CD14-positive monocyte (primary cell): Measurements from ENCODE around the gene CEP55. TPM values are rescaled to one million over a fixed set of nuclear protein-coding genes. Genes with fewer than 3 reads are reported as not detected.

Source experiments
- DNase-seq, 3 donors: peaks; one replicate each; pipeline ENCODE4 v3.0.0-alpha.2; 2011 to 2022
- H2AFZ ChIP-seq: 2 replicates; pipeline ENCODE4 v1.6.0; 2012; ENCODE audit warnings: mild to moderate bottlenecking, low read depth, low read length, inconsistent platforms; ENCODE audit not compliant: insufficient read depth, poor library complexity, severe bottlenecking
- H3K27ac ChIP-seq, 2 donors: 1 replicate in 1 of 2; 2 replicates in 1 of 2; pipeline ENCODE4 v1.5.1; 2012 to 2013; ENCODE audit warnings: low read length in 2 of 2, control low read depth in 1 of 2, inconsistent platforms in 1 of 2, low read depth in 1 of 2, mild to moderate bottlenecking in 1 of 2
- H3K27me3 ChIP-seq, 2 donors: one replicate each; pipeline versions ENCODE4 v1.6.0 to v1.6.1; 2011 to 2013; ENCODE audit warnings: low read length in 2 of 2; ENCODE audit not compliant: control insufficient read depth in 2 of 2, insufficient read depth in 2 of 2
- H3K36me3 ChIP-seq, 2 donors: replicated peaks in 1 of 2; 1 replicate in 1 of 2; 2 replicates in 1 of 2; pipeline versions ENCODE4 v1.5.1 to v1.6.1; 2012 to 2013; ENCODE audit warnings: low read length in 2 of 2, control low read depth in 1 of 2, inconsistent platforms in 1 of 2, mild to moderate bottlenecking in 1 of 2; ENCODE audit not compliant: insufficient read depth in 2 of 2, control insufficient read depth in 1 of 2
- H3K4me1 ChIP-seq, 2 donors: 1 replicate in 1 of 2; 2 replicates in 1 of 2; pipeline versions ENCODE4 v1.5.1 to v1.6.1; 2012 to 2013; ENCODE audit warnings: low read length in 2 of 2, control low read depth in 1 of 2, inconsistent platforms in 1 of 2, mild to moderate bottlenecking in 1 of 2, moderate library complexity in 1 of 2; ENCODE audit not compliant: insufficient read depth in 2 of 2, control insufficient read depth in 1 of 2
- H3K4me2 ChIP-seq: replicated peaks from 2 replicates; pipeline ENCODE3; 2012; ENCODE audit warnings: low read length, moderate library complexity, mild to moderate bottlenecking; ENCODE audit not compliant: poor library complexity, severe bottlenecking; ENCODE audit errors: extremely low read depth
- H3K4me3 ChIP-seq, 3 experiments: fragments of 200-600 bp in 1 of 3; sonication (generic) in 1 of 3; replicated peaks in 1 of 3; 1 replicate in 2 of 3; 2 replicates in 1 of 3; pipeline ENCODE4 v1.5.1; 2011 to 2013; ENCODE audit warnings: low read length in 3 of 3, mild to moderate bottlenecking in 3 of 3, control low read depth in 2 of 3, low read depth in 2 of 3, inconsistent platforms in 1 of 3, moderate library complexity in 1 of 3
- H3K79me2 ChIP-seq: 2 replicates; pipeline ENCODE4 v1.6.0; 2012; ENCODE audit warnings: mild to moderate bottlenecking, control low read depth, inconsistent platforms, low read length, moderate library complexity; ENCODE audit not compliant: insufficient read depth
- H3K9ac ChIP-seq: 2 replicates; pipeline ENCODE4 v1.6.0; 2017; ENCODE audit warnings: low read length, mild to moderate bottlenecking; ENCODE audit not compliant: insufficient read depth, poor library complexity, severe bottlenecking
- H3K9me3 ChIP-seq, 2 donors: replicated peaks in 1 of 2; 1 replicate in 1 of 2; 2 replicates in 1 of 2; pipeline versions ENCODE4 v1.5.1 to v1.6.1; 2012 to 2013; ENCODE audit warnings: low read length in 2 of 2, control low read depth in 1 of 2; ENCODE audit not compliant: control insufficient read depth in 1 of 2, insufficient read depth in 1 of 2
- H4K20me1 ChIP-seq: 2 replicates; pipeline ENCODE4 v1.6.0; 2012; ENCODE audit warnings: mild to moderate bottlenecking, low read length, control low read depth, moderate library complexity; ENCODE audit not compliant: insufficient read depth
- H3K27ac Mint-ChIP-seq, 7 donors: one replicate each; pipeline ENCODE4 v1.8.0; 2020; ENCODE audit warnings: mild to moderate bottlenecking in 7 of 7, mixed read lengths in 7 of 7, moderate library complexity in 6 of 7, inconsistent platforms in 2 of 7
- H3K27me3 Mint-ChIP-seq, 3 donors: one replicate each; pipeline ENCODE4 v1.8.0; 2021 to 2022; ENCODE audit warnings: low read depth in 3 of 3, mild to moderate bottlenecking in 3 of 3, mixed read lengths in 3 of 3, moderate library complexity in 3 of 3, inconsistent platforms in 1 of 3
- H3K36me3 Mint-ChIP-seq, 2 donors: one replicate each; pipeline ENCODE4 v1.8.0; 2020; ENCODE audit warnings: mixed read lengths in 2 of 2, inconsistent platforms in 1 of 2, mild to moderate bottlenecking in 1 of 2
- H3K4me1 Mint-ChIP-seq: one replicate; pipeline ENCODE4 v1.8.0; 2020; ENCODE audit warnings: mild to moderate bottlenecking, mixed read lengths
- H3K4me3 Mint-ChIP-seq, 2 donors: one replicate each; pipeline ENCODE4 v1.8.0; 2020; ENCODE audit warnings: mild to moderate bottlenecking in 2 of 2, mixed read lengths in 2 of 2, moderate library complexity in 1 of 2
- H3K9me3 Mint-ChIP-seq, 7 donors: one replicate each; pipeline ENCODE4 v1.8.0; 2020 to 2022; ENCODE audit warnings: mixed read lengths in 7 of 7, mild to moderate bottlenecking in 6 of 7, moderate library complexity in 6 of 7, inconsistent platforms in 2 of 7
- WGBS: methylation state at CpG from one replicate; pipeline ENCODE4 v1.1.5; 2013; ENCODE audit warnings: missing lambda C conversion rate; ENCODE audit not compliant: insufficient coverage; 5-methylcytosine and 5-hydroxymethylcytosine counted together
- intact Hi-C, 2 donors: fragments of 100-400 bp; cut with micrococcal nuclease; formaldehyde crosslinking; loops; one replicate each; pipeline versions ENCODE4 v1.15.0 to v1.15.1; 2023
- polyA plus RNA-seq, 3 donors: library from polyadenylated mRNA; depleted of rRNA in 1 of 3; unstranded in 2 of 3; stranded (reverse) in 1 of 3; fragments of 300-500 nt in 2 of 3; fragments of >200 nt in 1 of 3; fragmentation: Illumina TruSeq in 2 of 3; gene quantifications; 1 replicate in 2 of 3; 2 replicates in 1 of 3; pipeline ENCODE4 v1.2.3, GENCODE V29; 2012 to 2021
- TF ChIP-seq, protein P1 (sequence below): fragments of 200-600 bp; IDR thresholded peaks from one replicate; pipeline ENCODE4 v1.8.0; 2022; ENCODE audit warnings: antibody characterized with exemption, mild to moderate bottlenecking

Gene CEP55
- polyA plus RNA-seq, 3 donors: 0.05 to 0.26 TPM; not detected in 1

DNA sequence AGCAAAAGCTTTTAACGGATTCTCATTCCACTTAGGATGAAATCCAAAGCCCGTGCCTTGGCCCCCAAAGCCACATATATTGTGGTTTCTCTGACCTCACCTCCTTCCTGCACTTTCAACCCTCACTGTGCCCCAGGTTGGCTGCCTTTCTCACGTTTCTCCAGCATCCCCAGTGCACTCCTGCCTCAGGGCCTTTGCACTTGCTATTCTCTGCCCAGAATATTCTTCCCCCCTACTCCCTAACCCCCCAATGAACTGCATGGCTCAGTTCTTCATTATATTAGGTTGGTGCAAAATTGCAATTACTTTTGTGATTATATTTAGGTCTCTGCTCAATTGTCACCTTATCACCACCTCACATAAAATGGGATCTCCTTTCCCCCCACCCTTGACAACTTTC is 48.4 kb upstream of the CEP55 start:
- H2AFZ ChIP-seq: no peak overlapping the region
- Mint-ChIP-seq H3K4me1 (peaks cover 16% of the 10 kb centered on the region), H3K4me3 (no peak overlapping the region), H3K27ac (peak overlapping the region in 2 of 7 donors; percentile 32 to 37), H3K9me3 (peaks cover 0 to 3% (median 0%) of the 10 kb centered on the region in 7 donors), H3K27me3 (no peaks in the 10 kb centered on the region), H3K36me3 (peaks cover 69 to 87% of the 10 kb centered on the region in 2 donors)
- H4K20me1 ChIP-seq: peaks cover 6% of the 10 kb centered on the region
- TF ChIP-seq, protein P1, sequence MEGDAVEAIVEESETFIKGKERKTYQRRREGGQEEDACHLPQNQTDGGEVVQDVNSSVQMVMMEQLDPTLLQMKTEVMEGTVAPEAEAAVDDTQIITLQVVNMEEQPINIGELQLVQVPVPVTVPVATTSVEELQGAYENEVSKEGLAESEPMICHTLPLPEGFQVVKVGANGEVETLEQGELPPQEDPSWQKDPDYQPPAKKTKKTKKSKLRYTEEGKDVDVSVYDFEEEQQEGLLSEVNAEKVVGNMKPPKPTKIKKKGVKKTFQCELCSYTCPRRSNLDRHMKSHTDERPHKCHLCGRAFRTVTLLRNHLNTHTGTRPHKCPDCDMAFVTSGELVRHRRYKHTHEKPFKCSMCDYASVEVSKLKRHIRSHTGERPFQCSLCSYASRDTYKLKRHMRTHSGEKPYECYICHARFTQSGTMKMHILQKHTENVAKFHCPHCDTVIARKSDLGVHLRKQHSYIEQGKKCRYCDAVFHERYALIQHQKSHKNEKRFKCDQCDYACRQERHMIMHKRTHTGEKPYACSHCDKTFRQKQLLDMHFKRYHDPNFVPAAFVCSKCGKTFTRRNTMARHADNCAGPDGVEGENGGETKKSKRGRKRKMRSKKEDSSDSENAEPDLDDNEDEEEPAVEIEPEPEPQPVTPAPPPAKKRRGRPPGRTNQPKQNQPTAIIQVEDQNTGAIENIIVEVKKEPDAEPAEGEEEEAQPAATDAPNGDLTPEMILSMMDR: no peak
- 10% methylated on average over 2 of the region's 3 CpGs for WGBS
- no peaks in the 10 kb centered on the region for H3K27me3 ChIP-seq
- H3K4me1 ChIP-seq: peaks cover 1 to 7% of the 10 kb centered on the region in 2 donors
- no peak overlapping the region for H3K4me3 ChIP-seq
- H3K79me2 ChIP-seq: peaks cover 4% of the 10 kb centered on the region
- DNase-seq: no peak
- H3K27ac ChIP-seq: no peak overlapping the region
- intact Hi-C loops: loop anchor here in 1 of 2 donors (5.0 kb wide), 1 partner anchor 34 kb away; the partner anchor contains the start of gene MYOF
- peaks cover 22 to 89% of the 10 kb centered on the region in 2 donors for H3K36me3 ChIP-seq
- H3K4me2 ChIP-seq: no peak overlapping the region
- H3K9me3 ChIP-seq: no peaks in the 10 kb centered on the region
- no peak overlapping the region for H3K9ac ChIP-seq

DNA sequence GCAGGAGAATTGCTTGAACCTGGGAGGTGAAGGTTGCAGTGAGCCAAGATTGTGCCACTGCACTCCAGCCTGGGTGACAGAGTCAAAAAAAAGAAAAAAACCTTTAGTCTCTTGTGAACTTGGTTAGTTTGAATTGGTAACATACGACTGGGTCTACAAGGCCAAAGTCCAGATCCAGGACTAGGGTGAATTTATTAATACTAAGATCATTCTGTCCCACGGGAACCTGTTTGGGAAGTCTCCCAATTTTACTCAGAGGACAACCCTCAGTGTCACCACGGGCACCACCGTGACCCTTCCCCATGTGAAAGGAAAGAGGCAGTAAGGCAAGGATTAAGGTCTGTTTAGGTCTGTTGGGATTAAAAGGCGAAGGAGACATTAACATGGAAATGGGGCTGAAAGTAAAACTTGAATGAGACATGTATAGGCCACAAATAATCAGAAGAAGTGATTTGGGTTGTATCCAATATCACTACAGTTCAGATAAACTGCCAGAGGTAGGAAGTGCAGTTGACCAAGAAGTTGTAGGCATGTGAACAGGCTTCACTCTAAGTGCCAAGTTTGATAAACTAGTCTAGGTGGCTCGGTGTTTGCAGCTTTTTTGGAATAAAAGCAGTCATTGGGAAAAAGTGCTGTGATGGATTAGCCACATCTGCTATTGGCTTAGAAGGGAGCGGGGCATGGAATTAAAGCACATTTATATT is 45.0 kb upstream of the CEP55 start:
- Histone ChIP-seq H3K36me3 (peaks cover 38 to 84% of the 10 kb centered on the region in 2 donors), H3K27ac (no peak overlapping the region), H3K79me2 (no peaks in the 10 kb centered on the region), H3K27me3 (no peaks in the 10 kb centered on the region), H4K20me1 (no peaks in the 10 kb centered on the region), H3K4me3 (no peak overlapping the region), H3K9ac (no peak overlapping the region), H3K4me1 (no peaks in the 10 kb centered on the region), H3K9me3 (no peaks in the 10 kb centered on the region), H2AFZ (no peak overlapping the region), H3K4me2 (no peak overlapping the region)
- intact Hi-C loops: no loop called here
- Mint-ChIP-seq H3K27me3 (no peaks in the 10 kb centered on the region), H3K27ac (no peak overlapping the region), H3K36me3 (peaks cover 75 to 86% of the 10 kb centered on the region in 2 donors), H3K4me3 (no peak overlapping the region), H3K9me3 (no peaks in the 10 kb centered on the region), H3K4me1 (peaks cover under 1% of the 10 kb centered on the region)
- WGBS: 67% methylated on average over 3 of the region's 7 CpGs
- no peak for DNase-seq
- TF ChIP-seq, protein P1: no peak
